Left cardiac atrium (tissue), 4 donors: ENCODE data around the gene SERPIND1. TPM values are rescaled to one million over a fixed set of nuclear protein-coding genes. Genes with fewer than 3 reads are reported as not detected.
"Not testable (repeated sequence)": the region's sequence is repeated elsewhere in the genome, so short reads cannot be mapped to it uniquely, and the experiment has no call there.

Experiments used
- ATAC-seq, 2 donors: fragments of 200-7000 bp; cut with Tn5 transposase; one replicate each; pipeline ENCODE4 v1.9.1; 2020; ENCODE audit warnings: mild to moderate bottlenecking in 2 of 2, moderate library complexity in 2 of 2
- DNase-seq: peaks from one replicate; pipeline ENCODE4 v3.0.0-alpha.2; 2020
- intact Hi-C, 2 donors: fragments of 100-400 bp; cut with DNase I; formaldehyde crosslinking; loops; one replicate each; pipeline versions ENCODE4 v1.14.1 to v1.15.1; 2022 to 2023
- total RNA-seq, 2 donors: library from RNA; stranded (reverse); fragmentation: NEBNext Ultra II Directional; extraction: Animal tissue kit (Norgen Biotek cat#: 25700); gene quantifications; one replicate each; pipeline ENCODE4 v1.2.1, GENCODE V29; 2021
- donor health status: DM: no; HTN: yes; CAD: no.
- donor health status: DM: no; HTN: yes; CAD: no; lungs with severe emphysema.
- donor health status: DM: yes; HTN: yes; CAD: no.
- donor health status: Dilated cardiomyopathy.

SERPIND1 gene
- total RNA-seq, 2 donors from 2014 or later = 1.4 to 1.7 TPM

GRCh38 chr22:20765938-20766337, 8.0 kb upstream of the SERPIND1 start:
- no peak for ATAC-seq
- intact Hi-C loops = loop anchor here in 1 of 2 donors (10.0 kb wide), 1 partner anchor 59 kb away; no protein-coding TSS in a partner anchor
- no peak for DNase-seq

- no peak for DNase-seq
- intact Hi-C loops = loop anchor here in 1 of 2 donors (10.0 kb wide), 1 partner anchor 58 kb away; no protein-coding TSS in a partner anchor
- no peak for ATAC-seq
These were observed 7.4 kb upstream of the SERPIND1 start for GRCh38 chr22:20766530-20766929.

GRCh38 chr22:20769496-20769826, 4.5 kb upstream of the SERPIND1 start:
- not testable (repeated sequence) for ATAC-seq, DNase-seq
- intact Hi-C loops = loop anchor here in 1 of 2 donors (10.0 kb wide), 1 partner anchor 55 kb away; no protein-coding TSS in a partner anchor

GRCh38 chr22:20771918-20772625, 1.8 kb upstream of the SERPIND1 start:
- intact Hi-C loops = no loop called here
- DNase-seq (no peak), ATAC-seq (peak; percentile 33 to 40)

- intact Hi-C loops = no loop called here
- ATAC-seq (no peak), DNase-seq (no peak)
These were observed 969 bp downstream of the SERPIND1 start for GRCh38 chr22:20774882-20775281.

- ATAC-seq = no peak
- no peak for DNase-seq
- intact Hi-C loops = no loop called here
These were observed 1.5 kb downstream of the SERPIND1 start for GRCh38 chr22:20775342-20775895.

- no peak for ATAC-seq
- no peak for DNase-seq
- intact Hi-C loops = no loop called here
These were observed 2.9 kb downstream of the SERPIND1 start for GRCh38 chr22:20776624-20777405.

GRCh38 chr22:20777420-20778177, 3.7 kb downstream of the SERPIND1 start:
- intact Hi-C loops = no loop called here
- ATAC-seq = peak; percentile 56 to 89
- DNase-seq = peak; percentile 25

GRCh38 chr22:20779014-20779817, 5.3 kb downstream of the SERPIND1 start:
- DNase-seq (no peak), ATAC-seq (no peak)
- intact Hi-C loops = no loop called here

- DNase-seq (no peak), ATAC-seq (peak in 1 of 2 donors; percentile 40)
- intact Hi-C loops = no loop called here
These were observed 5.9 kb downstream of the SERPIND1 start for GRCh38 chr22:20779818-20780158.

- intact Hi-C loops = no loop called here
- DNase-seq = no peak
- no peak for ATAC-seq
These were observed 7.5 kb downstream of the SERPIND1 start for GRCh38 chr22:20781272-20781990.

- intact Hi-C loops = no loop called here
- ATAC-seq (no peak), DNase-seq (no peak)
These were observed 8.2 kb downstream of the SERPIND1 start for GRCh38 chr22:20782083-20782482.

- intact Hi-C loops = no loop called here
- no peak for ATAC-seq
- DNase-seq = no peak
These were observed 8.8 kb downstream of the SERPIND1 start for GRCh38 chr22:20782596-20783299.

- intact Hi-C loops = no loop called here
- no peak for ATAC-seq
- no peak for DNase-seq
These were observed 9.4 kb downstream of the SERPIND1 start for GRCh38 chr22:20783300-20783673.

GRCh38 chr22:20783844-20784723, 10.2 kb downstream of the SERPIND1 start:
- peak in 1 of 2 donors; percentile 20 for ATAC-seq
- intact Hi-C loops = no loop called here
- no peak for DNase-seq

- ATAC-seq = no peak
- intact Hi-C loops = no loop called here
- no peak for DNase-seq
These were observed 11.5 kb downstream of the SERPIND1 start for GRCh38 chr22:20785415-20785814.

GRCh38 chr22:20786048-20786447, 12.1 kb downstream of the SERPIND1 start:
- intact Hi-C loops = no loop called here
- ATAC-seq (no peak), DNase-seq (no peak)
